ENCODE measurements around the gene WNT11. TPM values are rescaled to one million over a fixed set of nuclear protein-coding genes. Genes with fewer than 3 reads are reported as not detected.

Gene WNT11
- polyA plus RNA-seq, 1 of the 3 experiments (the other 2 are of a cell fraction) = 0.43 TPM

DNA sequence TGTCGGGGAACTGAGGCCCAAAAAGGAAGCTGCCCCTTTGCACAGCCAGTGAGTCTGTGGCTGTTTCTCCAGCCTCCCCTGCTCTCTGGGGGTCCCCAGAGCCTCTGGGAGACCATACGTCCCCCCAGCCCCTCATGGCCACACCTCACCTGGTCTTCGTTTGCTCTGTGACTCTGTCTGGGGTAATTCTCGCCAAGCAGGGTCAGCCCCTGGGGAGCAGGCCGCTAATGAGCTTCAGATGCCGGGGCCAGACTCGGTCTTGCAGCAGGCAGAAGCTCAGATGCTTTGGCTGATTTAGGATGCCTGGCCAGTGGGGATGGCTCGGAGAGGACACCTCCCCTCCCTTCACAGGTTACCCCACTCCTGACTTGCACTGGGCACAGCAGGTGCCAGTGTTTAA, 24.1 kb upstream of the WNT11 start:
- Histone ChIP-seq H3K4me3 (ENCODE audit: low read depth in 2 of 2, low read length in 1 of 2) (no peak overlapping the region), H4K20me1 (ENCODE audit: insufficient read depth) (no peaks in the 10 kb centered on the region; the same call in 1 of the 2 replicates), H3K9ac (no peak overlapping the region), H3K36me3 (replicated peaks in 1 of 2; ENCODE audit: control insufficient read depth in 1 of 2, insufficient read depth in 2 of 2, low read length in 1 of 2) (no peaks in the 10 kb centered on the region), H3F3A (replicated peaks; ENCODE audit: insufficient read depth) (no peaks in the 10 kb centered on the region), H3K4me1 (ENCODE audit: control insufficient read depth in 1 of 2, insufficient read depth in 2 of 2, low read depth in 1 of 2, low read length in 1 of 2) (peaks cover 0 to 34% of the 10 kb centered on the region in 2 experiments; a peak in 1 of 4 replicates), H3K4me2 (no peak overlapping the region), H3K9me3 (no peaks in the 10 kb centered on the region), H3K9me2 (no peaks in the 10 kb centered on the region), H2AFZ (ENCODE audit: low read depth) (no peak overlapping the region), H3K27ac (ENCODE audit: low read depth in 2 of 2, low read length in 1 of 2) (0 out of 4 replicates have a peak overlapping the region, but pooled peaks of 1 of the 2 experiments have one; percentile 3), H3K27me3 (ENCODE audit: insufficient read depth) (no peaks in the 10 kb centered on the region), H3K79me2 (ENCODE audit: insufficient read depth) (no peaks in the 10 kb centered on the region)
- POLR2A ChIA-PET = no interaction called here
- 80% methylated on average over 1 of the region's 8 CpGs for WGBS (ENCODE audit: low lambda C conversion rate)
- DNase-seq = peak; percentile 79
- TF ChIP-seq EP300 (IDR thresholded peaks at IDR 0.05; ENCODE audit: borderline replicate concordance in 1 of 2, low read depth in 1 of 2, low read length in 1 of 2) (peak in 1 of 2 experiments; percentile 49; a peak in 1 of 4 replicates), RCOR1 (IDR thresholded peaks at IDR 0.05; ENCODE audit: low read length) (0 out of 2 replicates have a peak, but pooled peaks have one; percentile 29), GATA2 (CRISPR knock-in tag; IDR thresholded peaks at IDR 0.05) (peak; percentile 59), TEAD4 (IDR thresholded peaks at IDR 0.05; ENCODE audit: borderline replicate concordance, insufficient read depth) (no peak)
- CTCF ChIA-PET = interaction anchor here (1.0 to 6.6 kb wide), 7 partner anchors 17 to 450 kb away, joined by 3 to 56 read pairs (median 4); partner anchors contain the start of gene WNT11

- no peaks in the 10 kb centered on the region for H3K79me2 ChIP-seq (ENCODE audit: insufficient read depth)
- H3K9me2 ChIP-seq = no peaks in the 10 kb centered on the region
- H3K27ac ChIP-seq (ENCODE audit: low read depth in 2 of 2, low read length in 1 of 2) = no peak overlapping the region
- H3F3A ChIP-seq (replicated peaks; ENCODE audit: insufficient read depth) = no peaks in the 10 kb centered on the region
- no peak overlapping the region for H2AFZ ChIP-seq (ENCODE audit: low read depth)
- no peak overlapping the region for H3K4me3 ChIP-seq (ENCODE audit: low read depth in 2 of 2, low read length in 1 of 2)
- peaks cover 0 to 33% of the 10 kb centered on the region in 2 experiments; a peak in 1 of 4 replicates for H3K4me1 ChIP-seq (ENCODE audit: control insufficient read depth in 1 of 2, insufficient read depth in 2 of 2, low read depth in 1 of 2, low read length in 1 of 2)
- ChIA-PET POLR2A (no interaction called here), CTCF (interaction anchor here (1.0 to 6.6 kb wide), 7 partner anchors 18 to 451 kb away, joined by 3 to 56 read pairs (median 4); partner anchors contain the start of gene WNT11)
- no peaks in the 10 kb centered on the region for H3K9me3 ChIP-seq
- TF ChIP-seq, protein P1, sequence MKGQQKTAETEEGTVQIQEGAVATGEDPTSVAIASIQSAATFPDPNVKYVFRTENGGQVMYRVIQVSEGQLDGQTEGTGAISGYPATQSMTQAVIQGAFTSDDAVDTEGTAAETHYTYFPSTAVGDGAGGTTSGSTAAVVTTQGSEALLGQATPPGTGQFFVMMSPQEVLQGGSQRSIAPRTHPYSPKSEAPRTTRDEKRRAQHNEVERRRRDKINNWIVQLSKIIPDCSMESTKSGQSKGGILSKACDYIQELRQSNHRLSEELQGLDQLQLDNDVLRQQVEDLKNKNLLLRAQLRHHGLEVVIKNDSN (IDR thresholded peaks at IDR 0.05; ENCODE audit: borderline replicate concordance, low read depth) = no peak
- TF ChIP-seq YY1 (IDR thresholded peaks at IDR 0.05; ENCODE audit: low read depth) = no peak
- no peak for TF ChIP-seq GATA2 (CRISPR knock-in tag; IDR thresholded peaks at IDR 0.05)
- no peak for TF ChIP-seq POLR2AphosphoS5 (IDR thresholded peaks at IDR 0.05; ENCODE audit: low read depth, low read length)
- 61% methylated on average over 6 of the region's 8 CpGs for WGBS (ENCODE audit: low lambda C conversion rate)
- H3K4me2 ChIP-seq = no peak overlapping the region
- no peaks in the 10 kb centered on the region for H3K27me3 ChIP-seq (ENCODE audit: insufficient read depth)
- no peak for DNase-seq
- no peaks in the 10 kb centered on the region for H4K20me1 ChIP-seq (ENCODE audit: insufficient read depth)
- H3K9ac ChIP-seq = no peak overlapping the region
- H3K36me3 ChIP-seq (replicated peaks in 1 of 2; ENCODE audit: control insufficient read depth in 1 of 2, insufficient read depth in 2 of 2, low read length in 1 of 2) = no peaks in the 10 kb centered on the region
Measured at GRCh38 chr11:76229690-76230240, 23.5 kb upstream of the WNT11 start.

DNA sequence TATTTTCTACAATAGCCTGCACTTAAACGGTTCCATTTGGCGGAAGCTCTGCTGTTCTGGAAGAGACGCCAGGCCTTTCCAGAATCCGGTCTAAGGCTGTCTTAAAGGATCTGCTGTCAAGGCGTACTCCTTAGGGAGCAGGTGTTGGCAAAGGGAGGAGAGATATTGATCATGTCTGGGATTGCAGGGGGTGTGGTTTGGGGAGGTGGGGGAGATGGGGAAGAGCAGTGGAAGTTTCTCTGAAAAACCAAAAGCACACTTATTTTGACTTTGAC, 22.5 kb upstream of the WNT11 start:
- ChIA-PET CTCF (interaction anchor here (6.6 kb wide), 1 partner anchor 21 kb away, joined by 56 read pairs; the partner anchor contains the start of gene WNT11), POLR2A (no interaction called here)
- Histone ChIP-seq H3K4me3 (ENCODE audit: low read depth in 2 of 2, low read length in 1 of 2) (no peak overlapping the region), H3K36me3 (replicated peaks in 1 of 2; ENCODE audit: control insufficient read depth in 1 of 2, insufficient read depth in 2 of 2, low read length in 1 of 2) (no peaks in the 10 kb centered on the region), H3K27ac (ENCODE audit: low read depth in 2 of 2, low read length in 1 of 2) (no peak overlapping the region), H3K4me2 (no peak overlapping the region), H3K9ac (no peak overlapping the region), H2AFZ (ENCODE audit: low read depth) (no peak overlapping the region), H3K79me2 (ENCODE audit: insufficient read depth) (no peaks in the 10 kb centered on the region), H3F3A (replicated peaks; ENCODE audit: insufficient read depth) (no peaks in the 10 kb centered on the region), H3K27me3 (ENCODE audit: insufficient read depth) (no peaks in the 10 kb centered on the region), H3K9me2 (no peaks in the 10 kb centered on the region), H3K9me3 (no peaks in the 10 kb centered on the region), H4K20me1 (ENCODE audit: insufficient read depth) (no peaks in the 10 kb centered on the region), H3K4me1 (ENCODE audit: control insufficient read depth in 1 of 2, insufficient read depth in 2 of 2, low read depth in 1 of 2, low read length in 1 of 2) (peaks cover 0 to 24% of the 10 kb centered on the region in 2 experiments; a peak in 1 of 4 replicates)
- WGBS (ENCODE audit: low lambda C conversion rate) = 100% methylated on average over 3 of the region's 5 CpGs
- DNase-seq = no peak
- TF ChIP-seq TCF12 (IDR thresholded peaks at IDR 0.05) = no peak
- TF ChIP-seq YY1 (IDR thresholded peaks at IDR 0.05; ENCODE audit: low read depth) = no peak
- no peak for TF ChIP-seq NFIC (IDR thresholded peaks at IDR 0.05; ENCODE audit: borderline replicate concordance)
- TF ChIP-seq JUND (IDR thresholded peaks at IDR 0.05) = no peak
- TF ChIP-seq REST (IDR thresholded peaks at IDR 0.05; ENCODE audit: low read depth, low read length) = no peak
- no peak for TF ChIP-seq RCOR1 (IDR thresholded peaks at IDR 0.05; ENCODE audit: low read length)
- no peak for TF ChIP-seq MEF2A (IDR thresholded peaks at IDR 0.05; ENCODE audit: borderline replicate concordance, low read depth)
- TF ChIP-seq FOXJ3 (CRISPR knock-in tag; IDR thresholded peaks at IDR 0.05) = no peak
- no peak for TF ChIP-seq GATA2 (CRISPR knock-in tag; IDR thresholded peaks at IDR 0.05)
- TF ChIP-seq FOSL2 (IDR thresholded peaks at IDR 0.05; ENCODE audit: borderline replicate concordance, low read depth) = no peak
- no peak for TF ChIP-seq TEAD4 (IDR thresholded peaks at IDR 0.05; ENCODE audit: borderline replicate concordance, insufficient read depth)
- no peak for TF ChIP-seq RAD21 (IDR thresholded peaks at IDR 0.05; ENCODE audit: low read length)
- TF ChIP-seq FOXM1 (IDR thresholded peaks at IDR 0.05; ENCODE audit: low read depth) = no peak
- TF ChIP-seq, protein P2, sequence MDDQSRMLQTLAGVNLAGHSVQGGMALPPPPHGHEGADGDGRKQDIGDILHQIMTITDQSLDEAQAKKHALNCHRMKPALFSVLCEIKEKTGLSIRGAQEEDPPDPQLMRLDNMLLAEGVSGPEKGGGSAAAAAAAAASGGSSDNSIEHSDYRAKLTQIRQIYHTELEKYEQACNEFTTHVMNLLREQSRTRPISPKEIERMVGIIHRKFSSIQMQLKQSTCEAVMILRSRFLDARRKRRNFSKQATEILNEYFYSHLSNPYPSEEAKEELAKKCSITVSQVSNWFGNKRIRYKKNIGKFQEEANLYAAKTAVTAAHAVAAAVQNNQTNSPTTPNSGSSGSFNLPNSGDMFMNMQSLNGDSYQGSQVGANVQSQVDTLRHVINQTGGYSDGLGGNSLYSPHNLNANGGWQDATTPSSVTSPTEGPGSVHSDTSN (IDR thresholded peaks at IDR 0.05) = no peak
- no peak for TF ChIP-seq ELF1 (IDR thresholded peaks at IDR 0.05)
